Measurements from ENCODE around the gene FRS3. TPM values are rescaled to one million over a fixed set of nuclear protein-coding genes. Genes with fewer than 3 reads are reported as not detected.

FRS3 gene
- total and polyA plus RNA-seq, 4 donors = 7.8 to 40.8 (median 22.9) TPM

DNA sequence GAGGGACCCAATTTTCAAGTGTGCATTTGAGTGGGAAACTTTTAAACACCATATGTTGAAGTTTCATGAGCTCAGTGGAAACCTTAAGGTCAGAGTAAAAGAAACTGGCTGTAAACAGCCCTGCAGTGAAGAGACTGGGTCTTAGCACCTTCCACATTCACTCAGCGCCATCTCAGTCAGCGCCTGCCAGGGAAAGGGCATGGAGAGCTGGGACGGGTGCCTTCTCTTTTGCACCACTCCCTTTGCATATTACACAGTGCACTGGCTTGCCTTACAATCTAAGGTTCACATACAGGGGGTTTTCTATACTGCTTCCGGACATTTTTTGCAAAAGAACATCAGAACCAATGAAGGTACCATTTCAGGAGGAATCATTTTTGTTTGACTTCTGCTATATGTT is 12.3 kb upstream of the FRS3 start:
- Histone ChIP-seq H3K27ac (ENCODE audit: low read depth, low read length) (no peak overlapping the region), H3K4me3 (ENCODE audit: low read depth, low read length) (no peak overlapping the region), H3K4me1 (ENCODE audit: control insufficient read depth, insufficient read depth, low read length) (peaks cover 9% of the 10 kb centered on the region), H3K27me3 (ENCODE audit: control insufficient read depth, insufficient read depth, low read length) (no peaks in the 10 kb centered on the region), H3K9me3 (ENCODE audit: control insufficient read depth, insufficient read depth, low read length) (no peaks in the 10 kb centered on the region), H3K36me3 (ENCODE audit: control insufficient read depth, insufficient read depth, low read length) (peaks cover 19% of the 10 kb centered on the region)
- DNase-seq (ENCODE audit: low read depth in 4 of 6, low spot score in 6 of 6) = no peak
- 96% methylated on average over 3 of the region's 4 CpGs for WGBS (ENCODE audit: insufficient coverage)

DNA sequence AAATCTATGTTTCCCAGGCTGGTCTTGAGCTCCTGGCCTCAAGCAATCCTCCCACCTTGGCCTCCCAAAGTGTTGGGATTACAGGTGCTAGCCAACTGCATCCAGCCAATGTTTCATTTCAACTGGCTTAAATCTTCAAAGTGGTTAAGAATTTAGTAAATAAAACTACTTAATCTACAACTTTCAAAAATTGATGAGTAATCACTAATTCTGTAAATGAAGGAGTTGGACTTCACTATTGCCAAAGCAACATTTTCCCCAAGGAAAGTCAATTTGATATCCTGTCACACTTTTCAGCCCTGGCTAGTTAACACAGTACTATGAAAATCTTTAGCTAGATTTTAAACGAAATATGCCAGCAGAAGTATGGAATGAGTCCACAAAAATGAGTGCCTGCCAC is 11.6 kb upstream of the FRS3 start:
- no CpG with 5 or more reads among the region's 1 CpG for WGBS (ENCODE audit: insufficient coverage)
- no peaks in the 10 kb centered on the region for H3K27me3 ChIP-seq (ENCODE audit: control insufficient read depth, insufficient read depth, low read length)

GRCh38 chr6:41790045-41790444 is 10.3 kb upstream of the FRS3 start:
- Histone ChIP-seq H3K9me3 (ENCODE audit: control insufficient read depth, insufficient read depth, low read length) (no peaks in the 10 kb centered on the region), H3K27ac (ENCODE audit: low read depth, low read length) (no peak overlapping the region), H3K27me3 (ENCODE audit: control insufficient read depth, insufficient read depth, low read length) (no peaks in the 10 kb centered on the region), H3K36me3 (ENCODE audit: control insufficient read depth, insufficient read depth, low read length) (peaks cover 14% of the 10 kb centered on the region), H3K4me1 (ENCODE audit: control insufficient read depth, insufficient read depth, low read length) (peaks cover 21% of the 10 kb centered on the region), H3K4me3 (ENCODE audit: low read depth, low read length) (no peak overlapping the region)
- WGBS (ENCODE audit: insufficient coverage) = 100% methylated on average over 1 of the region's 1 CpG
- no peak for DNase-seq (ENCODE audit: low read depth in 4 of 6, low spot score in 6 of 6)

More for the DNA sequence above, 11.6 kb upstream of the FRS3 start:
- H3K4me3 ChIP-seq (ENCODE audit: low read depth, low read length) = no peak overlapping the region
- DNase-seq (ENCODE audit: low read depth in 4 of 6, low spot score in 6 of 6) = no peak
- peaks cover 18% of the 10 kb centered on the region for H3K36me3 ChIP-seq (ENCODE audit: control insufficient read depth, insufficient read depth, low read length)
- no peak overlapping the region for H3K27ac ChIP-seq (ENCODE audit: low read depth, low read length)
- no peaks in the 10 kb centered on the region for H3K9me3 ChIP-seq (ENCODE audit: control insufficient read depth, insufficient read depth, low read length)
- peaks cover 9% of the 10 kb centered on the region for H3K4me1 ChIP-seq (ENCODE audit: control insufficient read depth, insufficient read depth, low read length)

DNA sequence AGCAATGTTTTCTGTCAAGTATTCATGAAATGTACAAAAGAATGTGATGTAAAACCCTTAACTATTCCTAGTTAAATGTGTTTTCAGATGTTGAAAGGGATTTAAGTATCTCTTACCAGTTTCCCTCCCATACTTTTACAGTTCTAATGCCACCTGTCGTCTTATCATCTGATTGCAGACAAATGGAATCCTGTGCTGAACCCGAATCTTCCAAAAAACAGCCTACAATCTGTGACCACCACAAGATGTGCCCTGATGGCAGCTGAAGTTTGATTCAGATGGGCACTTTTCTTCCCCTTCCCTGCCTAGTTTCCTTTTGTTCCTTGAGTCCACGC is 9.7 kb upstream of the FRS3 start:
- peaks cover 24% of the 10 kb centered on the region for H3K4me1 ChIP-seq (ENCODE audit: control insufficient read depth, insufficient read depth, low read length)
- 95% methylated on average over 2 of the region's 3 CpGs for WGBS (ENCODE audit: insufficient coverage)
- no peaks in the 10 kb centered on the region for H3K9me3 ChIP-seq (ENCODE audit: control insufficient read depth, insufficient read depth, low read length)
- peaks cover 19% of the 10 kb centered on the region for H3K36me3 ChIP-seq (ENCODE audit: control insufficient read depth, insufficient read depth, low read length)
- no peak overlapping the region for H3K27ac ChIP-seq (ENCODE audit: low read depth, low read length)
- no peak for DNase-seq (ENCODE audit: low read depth in 4 of 6, low spot score in 6 of 6)
- no peak overlapping the region for H3K4me3 ChIP-seq (ENCODE audit: low read depth, low read length)
- no peaks in the 10 kb centered on the region for H3K27me3 ChIP-seq (ENCODE audit: control insufficient read depth, insufficient read depth, low read length)

GRCh38 chr6:41787219-41787917 is 7.7 kb upstream of the FRS3 start, which contains the start of gene TOMM6:
Gene TOMM6, plus strand, starts transcription at chr6:41787694. Its CDS starts 4 bp downstream, at chr6:41787698.
- H3K9me3 ChIP-seq (ENCODE audit: control insufficient read depth, insufficient read depth, low read length) = no peaks in the 10 kb centered on the region
- H3K4me1 ChIP-seq (ENCODE audit: control insufficient read depth, insufficient read depth, low read length) = peaks cover 24% of the 10 kb centered on the region
- H3K4me3 ChIP-seq (ENCODE audit: low read depth, low read length) = peak within 1 kb of the TSS; percentile 93
- under 1% methylated on average over 54 of the region's 55 CpGs for WGBS (ENCODE audit: insufficient coverage)
- peaks cover 16% of the 10 kb centered on the region for H3K36me3 ChIP-seq (ENCODE audit: control insufficient read depth, insufficient read depth, low read length)
- peak; percentile 88 to 98 (median 92) for DNase-seq (ENCODE audit: low read depth in 4 of 6, low spot score in 6 of 6)
- no peaks in the 10 kb centered on the region for H3K27me3 ChIP-seq (ENCODE audit: control insufficient read depth, insufficient read depth, low read length)
- H3K27ac ChIP-seq (ENCODE audit: low read depth, low read length) = peak within 1 kb of the TSS; percentile 96

GRCh38 chr6:41786451-41787218 is 6.9 kb upstream of the FRS3 start:
- Histone ChIP-seq H3K36me3 (ENCODE audit: control insufficient read depth, insufficient read depth, low read length) (peaks cover 13% of the 10 kb centered on the region), H3K4me1 (ENCODE audit: control insufficient read depth, insufficient read depth, low read length) (peaks cover 24% of the 10 kb centered on the region)
- under 1% methylated on average over 53 of the region's 58 CpGs for WGBS (ENCODE audit: insufficient coverage)

DNA sequence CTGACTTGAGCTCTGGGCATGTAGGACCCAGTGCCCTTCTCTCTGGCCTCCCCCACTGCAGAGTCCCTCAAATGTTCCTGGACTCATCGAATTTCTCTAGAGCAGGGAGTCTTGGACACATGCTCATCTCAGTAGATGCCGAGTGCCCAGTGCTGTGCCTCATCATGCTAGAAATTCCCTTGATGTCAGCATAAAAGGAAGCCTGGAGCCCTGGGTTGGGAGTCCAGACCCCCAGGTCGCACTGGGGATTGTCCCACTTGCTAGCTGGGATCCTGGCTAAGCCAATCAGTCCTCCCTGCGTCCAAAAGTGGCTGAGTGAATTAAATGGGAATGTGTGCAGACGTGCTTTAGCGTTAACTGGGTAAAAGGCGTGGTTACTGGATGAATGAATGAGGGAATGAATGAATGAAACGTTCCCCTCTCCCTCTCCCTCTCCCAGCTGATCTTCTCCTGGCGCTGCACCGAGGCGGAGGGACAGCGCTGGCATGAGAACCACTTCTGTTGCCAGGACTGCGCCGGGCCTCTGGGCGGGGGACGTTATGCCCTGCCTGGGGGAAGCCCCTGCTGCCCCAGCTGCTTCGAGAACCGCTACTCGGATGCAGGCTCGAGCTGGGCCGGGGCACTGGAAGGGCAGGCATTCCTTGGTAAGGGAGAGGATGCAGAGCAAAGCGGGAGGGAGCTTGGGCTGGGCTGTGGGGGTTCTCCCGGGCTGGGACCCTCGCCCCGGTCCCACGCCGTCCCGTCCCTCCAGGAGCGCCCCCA is 6.2 kb upstream of the FRS3 start:
- Histone ChIP-seq H3K27me3 (ENCODE audit: control insufficient read depth, insufficient read depth, low read length) (no peaks in the 10 kb centered on the region), H3K4me1 (ENCODE audit: control insufficient read depth, insufficient read depth, low read length) (peaks cover 32% of the 10 kb centered on the region), H3K4me3 (ENCODE audit: low read depth, low read length) (peak overlapping the region; percentile 41), H3K27ac (ENCODE audit: low read depth, low read length) (peak overlapping the region; percentile 49), H3K36me3 (ENCODE audit: control insufficient read depth, insufficient read depth, low read length) (peaks cover 13% of the 10 kb centered on the region), H3K9me3 (ENCODE audit: control insufficient read depth, insufficient read depth, low read length) (no peaks in the 10 kb centered on the region)
- DNase-seq (ENCODE audit: low read depth in 4 of 6, low spot score in 6 of 6) = peak in 1 of 6 donors; percentile 71
- WGBS (ENCODE audit: insufficient coverage) = 10% methylated on average over 24 of the region's 29 CpGs

More at GRCh38 chr6:41786451-41787218, 6.9 kb upstream of the FRS3 start:
- H3K9me3 ChIP-seq (ENCODE audit: control insufficient read depth, insufficient read depth, low read length) = no peaks in the 10 kb centered on the region
- H3K27ac ChIP-seq (ENCODE audit: low read depth, low read length) = peak overlapping the region; percentile 96
- DNase-seq (ENCODE audit: low read depth in 4 of 6, low spot score in 6 of 6) = peak in 5 of 6 donors; percentile 84 to 96 (median 86)
- H3K4me3 ChIP-seq (ENCODE audit: low read depth, low read length) = peak overlapping the region; percentile 93
- no peaks in the 10 kb centered on the region for H3K27me3 ChIP-seq (ENCODE audit: control insufficient read depth, insufficient read depth, low read length)

DNA sequence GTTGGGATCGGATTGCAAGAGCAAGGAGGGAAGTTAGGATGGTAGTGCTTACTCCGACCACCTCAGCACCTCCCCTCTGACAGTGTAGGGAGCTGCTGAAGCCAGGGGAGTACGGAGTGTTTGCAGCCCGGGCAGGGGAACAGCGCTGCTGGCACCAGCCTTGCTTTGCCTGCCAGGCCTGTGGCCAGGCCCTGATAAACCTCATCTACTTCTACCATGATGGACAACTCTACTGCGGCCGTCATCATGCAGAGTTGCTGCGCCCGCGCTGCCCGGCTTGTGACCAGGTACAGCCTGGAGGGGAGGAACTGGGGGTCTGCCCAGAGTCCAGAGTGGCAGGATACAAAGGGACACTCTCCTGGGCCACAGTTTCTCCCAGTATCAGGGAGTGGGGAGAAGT is 5.6 kb upstream of the FRS3 start:
- no peak overlapping the region for H3K4me3 ChIP-seq (ENCODE audit: low read depth, low read length)

DNA sequence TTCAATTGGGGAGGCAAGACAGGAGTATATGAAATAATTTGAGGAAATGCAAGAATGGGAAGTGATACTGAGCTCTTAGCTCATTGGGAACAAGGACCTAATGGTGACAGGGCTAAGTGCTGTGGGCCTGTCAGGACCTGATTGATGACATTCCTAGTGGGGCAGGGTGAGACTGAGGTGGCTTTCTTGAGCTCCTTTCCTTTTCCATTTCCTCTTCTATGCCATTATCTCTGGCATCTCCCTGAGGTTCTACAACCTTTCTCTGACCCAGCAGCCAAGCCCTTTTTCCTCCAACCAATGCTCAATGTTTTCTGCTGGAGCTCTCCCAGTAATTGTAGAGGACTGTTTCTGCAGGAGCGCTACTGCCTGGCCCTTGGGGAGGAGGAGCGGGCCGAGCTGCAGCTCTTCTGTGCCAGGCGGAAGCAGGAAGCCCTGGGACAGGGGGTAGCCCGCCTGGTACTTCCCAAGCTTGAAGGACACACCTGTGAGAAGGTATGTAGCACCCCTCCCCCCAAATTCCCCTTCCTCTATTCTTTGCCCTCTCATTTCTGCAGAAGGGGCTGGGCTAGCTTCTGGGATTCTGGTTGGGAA is 5.0 kb upstream of the FRS3 start:
- Histone ChIP-seq H3K27ac (ENCODE audit: low read depth, low read length) (no peak overlapping the region), H3K4me3 (ENCODE audit: low read depth, low read length) (no peak overlapping the region), H3K9me3 (ENCODE audit: control insufficient read depth, insufficient read depth, low read length) (no peaks in the 10 kb centered on the region), H3K27me3 (ENCODE audit: control insufficient read depth, insufficient read depth, low read length) (no peaks in the 10 kb centered on the region), H3K4me1 (ENCODE audit: control insufficient read depth, insufficient read depth, low read length) (peaks cover 35% of the 10 kb centered on the region), H3K36me3 (ENCODE audit: control insufficient read depth, insufficient read depth, low read length) (peaks cover 13% of the 10 kb centered on the region)
- no CpG with 5 or more reads among the region's 5 CpGs for WGBS (ENCODE audit: insufficient coverage)
- no peak for DNase-seq (ENCODE audit: low read depth in 4 of 6, low spot score in 6 of 6)

More for the DNA sequence above, 5.6 kb upstream of the FRS3 start:
- WGBS (ENCODE audit: insufficient coverage) = 63% methylated on average over 11 of the region's 11 CpGs
- no peaks in the 10 kb centered on the region for H3K9me3 ChIP-seq (ENCODE audit: control insufficient read depth, insufficient read depth, low read length)
- no peak for DNase-seq (ENCODE audit: low read depth in 4 of 6, low spot score in 6 of 6)
- H3K4me1 ChIP-seq (ENCODE audit: control insufficient read depth, insufficient read depth, low read length) = peaks cover 35% of the 10 kb centered on the region
- H3K36me3 ChIP-seq (ENCODE audit: control insufficient read depth, insufficient read depth, low read length) = peaks cover 13% of the 10 kb centered on the region
- H3K27me3 ChIP-seq (ENCODE audit: control insufficient read depth, insufficient read depth, low read length) = no peaks in the 10 kb centered on the region
- H3K27ac ChIP-seq (ENCODE audit: low read depth, low read length) = no peak overlapping the region

Measured in spinal cord (tissue), 10 donors.